ENCODE measurements around the gene UGT1A7.

DNA sequence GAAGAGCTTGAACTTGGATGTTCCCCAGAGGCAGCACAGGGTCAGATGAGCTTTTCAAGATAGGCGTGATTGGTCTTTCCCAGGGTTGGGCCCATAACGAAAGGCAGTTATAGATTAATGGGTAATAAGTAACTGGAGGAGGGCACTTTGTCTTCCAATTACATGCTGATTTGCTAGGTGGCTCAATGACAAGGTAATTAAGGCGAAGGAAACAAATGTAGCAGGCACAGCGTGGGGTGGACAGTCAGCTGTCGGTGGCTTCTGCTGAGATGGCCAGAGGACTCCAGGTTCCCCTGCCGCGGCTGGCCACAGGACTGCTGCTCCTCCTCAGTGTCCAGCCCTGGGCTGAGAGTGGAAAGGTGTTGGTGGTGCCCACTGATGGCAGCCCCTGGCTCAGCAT, 36.9 kb downstream of the UGT1A7 start, which contains the start of gene UGT1A4:
- TF ChIP-seq CTCF (IDR thresholded peaks at IDR 0.05) = no peak
- TF ChIP-seq POLR2A (IDR thresholded peaks at IDR 0.05) = peak; percentile 88

Data from right lobe of liver (tissue), 4 donors.